ENCODE measurements around the gene HYCC1.

DNA sequence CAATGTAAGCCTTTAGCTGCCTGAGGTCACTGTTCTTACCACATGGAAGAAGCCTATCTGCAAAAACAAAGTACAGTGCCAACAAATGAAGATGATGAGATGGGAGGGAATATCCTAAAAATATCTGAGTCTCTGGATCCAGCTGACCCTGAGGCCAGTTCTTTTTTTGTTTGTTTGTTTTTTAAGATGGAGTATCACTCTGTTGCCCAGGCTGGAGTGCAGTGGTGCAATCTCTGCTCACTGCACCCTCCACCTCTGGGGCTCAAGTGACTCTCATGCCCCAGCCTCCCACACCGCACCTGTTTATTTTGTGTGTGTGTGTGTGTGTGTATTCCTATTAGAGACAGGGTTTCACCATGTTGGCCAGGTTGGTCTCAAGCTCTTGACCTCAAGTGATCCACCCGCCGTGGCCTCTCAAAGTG, 44.9 kb downstream of the HYCC1 start:
- no peak for TF ChIP-seq CTCF (IDR thresholded peaks at IDR 0.05)
- TF ChIP-seq EZH2 (IDR thresholded peaks at IDR 0.05; ENCODE audit: borderline replicate concordance, insufficient read depth, low read depth, low read length, poor library complexity, severe bottlenecking) = no peak

Measured in B cell (primary cell).